GM18861 (cell line): ENCODE data around the gene EPS8L3.
"Not testable (repeated sequence)": the region's sequence is repeated elsewhere in the genome, so short reads cannot be mapped to it uniquely, and the experiment has no call there.

Experiments used
- ATAC-seq: cut with Tn5 transposase; IDR thresholded peaks from one replicate; pipeline ENCODE4 v1.9.1; 2021; ENCODE audit not compliant: unreplicated experiment

Gene EPS8L3

DNA sequence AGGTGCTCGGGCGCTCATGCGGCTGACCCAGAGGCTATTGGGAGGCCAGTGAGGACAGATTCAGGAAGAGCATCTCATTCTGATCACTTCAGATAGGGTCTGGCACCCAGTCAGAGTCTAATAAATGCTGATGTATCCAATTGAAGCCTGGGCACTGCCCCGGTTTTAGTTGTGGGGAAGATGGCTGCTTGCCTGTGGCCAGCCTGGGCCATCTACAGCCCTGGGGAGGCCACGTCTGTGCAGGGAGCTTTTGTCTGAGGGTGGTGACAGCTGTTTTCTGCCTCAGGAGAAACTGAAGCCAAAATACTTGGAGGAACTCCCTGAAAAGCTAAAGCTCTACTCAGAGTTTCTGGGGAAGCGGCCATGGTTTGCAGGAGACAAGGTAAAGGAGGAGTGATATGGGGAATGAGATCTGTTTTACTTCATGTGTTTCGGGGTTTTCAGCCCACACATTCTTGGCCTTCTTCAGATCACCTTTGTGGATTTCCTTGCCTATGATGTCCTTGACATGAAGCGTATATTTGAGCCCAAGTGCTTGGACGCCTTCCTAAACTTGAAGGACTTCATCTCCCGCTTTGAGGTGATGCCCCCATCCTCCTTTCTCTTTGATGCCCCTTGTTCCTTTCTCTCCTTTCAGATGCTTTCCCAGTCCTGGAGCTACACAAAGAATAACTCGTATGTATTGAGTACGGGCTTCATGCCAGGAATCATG, 48.9 kb downstream of the EPS8L3 start:
- ATAC-seq, result no peak

DNA sequence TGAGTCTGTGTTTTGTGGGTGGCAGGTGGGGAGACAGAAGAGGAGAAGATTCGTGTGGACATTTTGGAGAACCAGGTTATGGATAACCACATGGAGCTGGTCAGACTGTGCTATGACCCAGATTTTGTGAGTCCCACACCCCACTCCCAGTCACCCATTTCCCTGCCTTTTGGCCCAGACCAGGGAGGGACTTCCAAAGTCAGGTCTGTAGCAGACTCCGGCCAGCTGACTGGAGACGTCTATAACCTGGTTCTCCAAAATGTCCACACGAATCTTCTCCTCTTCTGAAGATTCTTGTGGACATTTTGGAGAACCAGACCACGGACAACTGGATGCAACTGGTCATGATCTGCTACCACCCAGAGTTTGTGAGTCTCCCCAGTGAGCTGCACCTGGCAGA, 50.1 kb downstream of the EPS8L3 start:
- ATAC-seq, result no peak

DNA sequence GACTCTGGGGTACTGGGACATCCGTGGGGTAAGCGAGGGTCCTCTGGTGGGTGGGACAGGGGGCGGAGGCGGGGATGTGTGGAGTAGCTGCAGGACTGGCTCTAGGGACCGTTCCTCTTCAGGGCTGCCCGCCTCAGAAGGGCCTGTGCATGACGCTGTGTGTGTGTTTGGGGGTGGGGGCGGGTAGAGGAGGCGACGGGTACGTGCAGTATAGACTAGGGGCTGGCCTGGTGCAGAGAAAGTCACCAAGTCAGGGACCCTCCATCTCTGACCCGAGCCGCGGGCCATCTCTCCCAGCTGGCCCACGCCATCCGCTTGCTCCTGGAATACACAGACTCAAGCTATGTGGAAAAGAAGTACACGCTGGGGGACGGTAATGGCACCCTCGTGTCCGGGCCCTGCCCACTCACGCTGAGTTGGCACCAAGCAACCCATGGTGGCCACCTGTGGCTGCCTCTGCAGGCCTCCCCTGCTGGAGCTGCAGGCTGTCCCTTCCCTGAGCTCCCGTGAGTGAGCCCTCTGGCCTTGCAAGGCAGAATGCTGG, 51.3 kb downstream of the EPS8L3 start:
- ATAC-seq, result no peak

DNA sequence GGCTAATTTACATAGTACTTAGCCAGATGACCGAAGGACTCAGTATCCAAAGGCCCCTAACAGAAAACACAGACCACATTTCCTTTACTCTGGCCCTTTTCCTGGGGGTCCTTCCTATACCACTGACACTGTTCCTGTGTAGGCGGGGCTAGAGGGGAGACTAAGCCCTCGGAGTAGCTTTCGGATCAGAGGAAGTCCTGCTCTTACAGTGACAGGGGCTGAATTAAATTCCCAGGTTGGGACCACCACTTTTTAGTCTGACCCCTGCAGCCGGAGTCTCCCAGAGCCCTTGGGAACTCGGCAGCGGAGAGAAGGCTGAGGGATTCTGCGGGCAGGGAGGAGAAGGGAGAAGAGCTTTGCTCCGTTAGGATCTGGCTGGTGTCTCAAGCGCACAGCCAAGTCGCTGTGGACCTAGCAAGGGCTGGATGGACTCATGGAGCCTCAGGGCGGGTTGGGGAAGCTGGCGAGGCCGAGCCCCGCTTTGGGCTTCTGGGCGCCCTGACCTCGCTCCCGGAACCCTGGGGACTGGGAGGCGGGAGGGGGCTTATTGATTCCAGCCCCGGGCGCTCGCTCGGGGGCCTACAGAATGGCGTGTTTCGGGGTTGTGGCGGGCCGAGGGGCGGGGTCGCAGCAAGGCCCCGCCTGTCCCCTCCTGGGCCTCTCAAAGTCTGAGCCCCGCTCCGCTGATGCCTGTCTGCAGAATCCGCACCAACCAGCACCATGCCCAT, 52.0 kb downstream of the EPS8L3 start, which contains the start of gene GSTM5:
GSTM5 (plus strand) TSS at position 659 of the 728 bp plus-strand sequence; CDS start at position 721, 62 bp downstream.
- ATAC-seq, result not testable (repeated sequence)

DNA sequence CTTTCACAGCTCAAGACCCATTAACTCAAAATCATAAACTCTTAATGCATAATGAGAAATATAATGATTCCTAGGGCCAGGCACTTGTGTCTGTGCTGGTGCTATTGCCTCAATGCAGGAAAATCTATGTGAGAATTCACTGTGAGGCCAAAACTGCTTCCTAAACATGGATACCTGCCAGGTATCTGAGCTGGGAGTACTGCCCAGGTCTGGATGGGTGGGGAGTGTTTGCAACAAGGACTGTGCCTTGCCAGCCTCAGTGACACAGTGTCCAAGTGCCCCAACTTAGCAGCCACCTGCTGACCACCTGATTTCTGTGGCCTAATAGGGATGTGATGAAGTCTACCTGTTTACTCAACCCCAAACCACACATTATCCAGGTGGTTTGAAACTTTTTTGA, 53.9 kb downstream of the EPS8L3 start:
- ATAC-seq, result not testable (repeated sequence)

DNA sequence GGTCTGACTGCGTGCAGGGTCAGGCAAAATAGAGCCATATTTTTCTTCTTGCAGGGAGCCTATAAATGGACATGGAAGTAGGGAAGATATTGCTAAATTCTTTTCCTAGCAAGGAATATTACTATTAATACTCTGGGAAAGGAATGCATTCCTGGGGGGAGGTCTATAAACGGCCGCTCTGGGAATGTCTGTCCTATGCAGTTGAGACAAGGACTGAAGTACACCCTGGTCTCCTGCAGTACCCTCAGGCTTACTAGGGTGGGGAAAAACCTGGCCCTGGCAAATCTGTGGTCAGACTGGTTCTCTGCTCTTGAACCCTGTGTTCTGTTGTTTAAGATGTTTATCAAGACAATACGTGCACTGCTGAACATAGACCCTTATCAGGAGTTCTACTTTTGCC, 54.8 kb downstream of the EPS8L3 start:
- not testable (repeated sequence) for ATAC-seq

DNA sequence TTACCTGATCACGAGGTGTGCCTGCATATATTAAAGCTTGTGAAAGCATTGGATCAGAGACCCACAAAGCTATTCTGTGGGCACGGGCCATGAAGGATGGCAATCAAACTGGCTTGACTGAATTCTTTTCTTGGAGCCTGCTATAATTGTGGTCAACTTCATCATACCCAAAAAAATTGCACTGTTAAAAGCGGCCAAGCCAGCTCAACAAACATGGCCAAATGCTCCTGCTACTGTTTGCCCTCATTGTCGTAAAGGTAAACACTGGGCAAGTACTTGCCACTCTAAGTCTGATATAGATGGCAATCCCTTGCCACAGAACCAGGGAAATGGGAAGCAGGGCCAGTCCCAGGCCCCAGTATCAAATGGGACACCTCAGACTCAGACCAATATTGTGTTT, 58.3 kb downstream of the EPS8L3 start:
- ATAC-seq, result no peak

DNA sequence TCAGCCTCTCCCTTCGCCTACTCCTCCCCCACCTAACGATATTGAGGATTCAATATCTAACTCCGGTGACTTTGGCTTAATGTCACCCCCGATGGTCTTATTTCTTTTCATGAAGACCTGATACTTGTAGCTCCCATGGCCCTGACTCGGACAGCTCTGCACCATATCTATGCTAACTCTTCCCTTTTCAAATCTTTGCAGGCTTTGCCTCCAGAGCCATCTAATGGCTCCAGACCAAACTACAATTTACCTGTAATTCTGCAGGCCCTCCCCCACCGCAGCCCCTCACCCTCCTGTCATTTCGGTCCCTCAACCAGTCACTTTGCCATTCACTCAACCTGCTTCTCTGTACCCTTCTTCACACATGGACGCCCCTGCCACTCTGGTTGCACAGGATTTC, 59.5 kb downstream of the EPS8L3 start:
- ATAC-seq, result no peak

DNA sequence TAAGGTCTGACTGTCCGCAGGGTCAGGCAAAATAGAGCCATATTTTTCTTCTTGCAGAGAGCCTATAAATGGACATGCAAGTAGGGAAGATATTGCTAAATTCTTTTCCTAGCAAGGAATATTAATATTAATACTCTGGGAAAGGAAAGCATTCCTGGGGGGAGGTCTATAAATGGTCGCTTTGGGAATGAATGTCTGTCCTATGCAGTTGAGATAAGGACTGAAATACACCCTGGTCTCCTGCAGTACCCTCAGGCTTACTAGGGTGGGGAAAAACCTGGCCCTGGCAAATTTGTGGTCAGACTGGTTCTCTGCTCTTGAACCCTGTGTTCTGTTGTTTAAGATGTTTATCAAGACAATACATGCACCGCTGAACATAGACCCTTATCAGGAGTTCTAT, 60.8 kb downstream of the EPS8L3 start:
- not testable (repeated sequence) for ATAC-seq
